HepG2 (cell line): ENCODE data around the gene RIPK1. TPM values are rescaled to one million over a fixed set of nuclear protein-coding genes. Genes with fewer than 3 reads are reported as not detected.

Experiments used
- ETV6 ChIP-seq: sonication (generic); formaldehyde crosslinking; conservative IDR thresholded peaks from 2 replicates; pipeline ENCODE4 v1.4.0; 2020; ENCODE audit warnings: missing genetic modification reagents
- HMG20A ChIP-seq: IDR thresholded peaks from 2 replicates; pipeline ENCODE4 v1.6.1; 2016; ENCODE audit warnings: borderline replicate concordance
- IRX3 ChIP-seq: sonication (generic); formaldehyde crosslinking; IDR thresholded peaks from 2 replicates; pipeline ENCODE4 v1.8.1; 2023; ENCODE audit warnings: mild to moderate bottlenecking, low read depth, missing genetic modification reagents, borderline replicate concordance
- KLF11 ChIP-seq: IDR thresholded peaks from 2 replicates; pipeline ENCODE4 v1.6.1; 2016; ENCODE audit warnings: missing compliant biosample characterization
- KLF9 ChIP-seq: IDR thresholded peaks from 2 replicates; pipeline ENCODE4 v1.6.1; 2016; ENCODE audit warnings: low read depth
- MIER3 ChIP-seq: IDR thresholded peaks from 2 replicates; pipeline ENCODE4 v1.6.1; 2016; ENCODE audit warnings: missing compliant biosample characterization, borderline replicate concordance
- U2AF1 ChIP-seq: fragments of 200-400 bp; formaldehyde crosslinking; optimal IDR thresholded peaks from 2 replicates; pipeline ENCODE3; 2017; ENCODE audit warnings: mild to moderate bottlenecking, low read depth, low read length
- U2AF2 ChIP-seq: fragments of 200-400 bp; formaldehyde crosslinking; IDR thresholded peaks from 2 replicates; pipeline ENCODE4 v1.6.1; 2017; ENCODE audit warnings: low read depth, mild to moderate bottlenecking, low read length
- YEATS4 ChIP-seq: sonication (generic); formaldehyde crosslinking; IDR thresholded peaks from 2 replicates; pipeline ENCODE4 v1.4.0; 2020; ENCODE audit warnings: missing genetic modification reagents, borderline replicate concordance
- ZNF138 ChIP-seq: sonication (generic); formaldehyde crosslinking; IDR thresholded peaks from 2 replicates; pipeline ENCODE4 v1.5.0; 2020; ENCODE audit warnings: mild to moderate bottlenecking, low read depth, missing genetic modification reagents
- ZNF230 ChIP-seq: sonication (generic); formaldehyde crosslinking; IDR thresholded peaks from 2 replicates; pipeline ENCODE4 v1.4.0; 2020; ENCODE audit warnings: mild to moderate bottlenecking, missing genetic modification reagents
- ZNF550 ChIP-seq: sonication (generic); formaldehyde crosslinking; IDR thresholded peaks from 2 replicates; pipeline ENCODE4 v1.4.0; 2020; ENCODE audit warnings: mild to moderate bottlenecking, missing genetic modification reagents, borderline replicate concordance
- ZNF552 ChIP-seq: sonication (generic); formaldehyde crosslinking; IDR thresholded peaks from 2 replicates; pipeline ENCODE4 v1.9.0; 2022; ENCODE audit warnings: missing genetic modification reagents, mild to moderate bottlenecking, borderline replicate concordance
- ZNF761 ChIP-seq: sonication (generic); formaldehyde crosslinking; conservative IDR thresholded peaks from 2 replicates; pipeline ENCODE4 v1.4.0; 2020; ENCODE audit warnings: mild to moderate bottlenecking, missing genetic modification reagents
- ZNF766 ChIP-seq: sonication (generic); formaldehyde crosslinking; IDR thresholded peaks from 2 replicates; pipeline ENCODE4 v1.5.0; 2020; ENCODE audit warnings: missing genetic modification reagents, borderline replicate concordance
- ZNF777 ChIP-seq: sonication (generic); formaldehyde crosslinking; IDR thresholded peaks from 2 replicates; pipeline ENCODE4 v1.4.0; 2020; ENCODE audit warnings: missing genetic modification reagents
- polyA plus RNA-seq, 8 experiments: library from polyadenylated mRNA; depleted of rRNA in 3 of 8; stranded (reverse) in 7 of 8; unstranded in 1 of 8; fragments of >200 nt; fragmentation: Illumina TruSeq in 4 of 8; extraction: Trizol in 4 of 8; gene quantifications; 2 replicates each; pipeline versions ENCODE4 v1.2.1 to v1.2.3, GENCODE V29; 2011 to 2016; ENCODE audit warnings: low read depth in 4 of 8, missing spikeins in 1 of 8, mixed read lengths in 1 of 8; ENCODE audit not compliant: insufficient read depth in 1 of 8
- total RNA-seq, 5 experiments: library from RNA; depleted of rRNA; stranded (reverse); fragments of >200 nt; fragmentation: Illumina TruSeq; extraction: Trizol; gene quantifications; 2 replicates each; pipeline ENCODE4 v1.2.3, GENCODE V29; 2016; ENCODE audit warnings: low read depth in 1 of 5
- TF ChIP-seq, protein P1 (sequence below): sonication (generic); formaldehyde crosslinking; IDR thresholded peaks from 2 replicates; pipeline ENCODE4 v1.4.0; 2020; ENCODE audit warnings: missing genetic modification reagents, borderline replicate concordance
- TF ChIP-seq, protein P2 (sequence below): sonication (generic); formaldehyde crosslinking; conservative IDR thresholded peaks from 2 replicates; pipeline ENCODE4 v1.8.0; 2022; ENCODE audit warnings: mild to moderate bottlenecking, moderate library complexity, missing genetic modification reagents
- TF ChIP-seq, protein P3 (sequence below): sonication (generic); formaldehyde crosslinking; IDR thresholded peaks from 2 replicates; pipeline ENCODE4 v1.5.0; 2020; ENCODE audit warnings: missing genetic modification reagents
- TF ChIP-seq, protein P4 (sequence below), 2 experiments: sonication (generic) in 1 of 2; formaldehyde crosslinking in 1 of 2; IDR thresholded peaks; 2 replicates each; pipeline versions ENCODE4 v1.4.0 to v1.6.1; 2018 to 2020; ENCODE audit warnings: missing genetic modification reagents in 2 of 2, borderline replicate concordance in 1 of 2, low read depth in 1 of 2, mild to moderate bottlenecking in 1 of 2, missing biosample characterization in 1 of 2

Gene RIPK1
- total and polyA plus RNA-seq, 2 of the 13 experiments (the other 11 are each of a cell fraction or from before 2014, with no cell fraction given) = 9.0 to 10.3 TPM

DNA sequence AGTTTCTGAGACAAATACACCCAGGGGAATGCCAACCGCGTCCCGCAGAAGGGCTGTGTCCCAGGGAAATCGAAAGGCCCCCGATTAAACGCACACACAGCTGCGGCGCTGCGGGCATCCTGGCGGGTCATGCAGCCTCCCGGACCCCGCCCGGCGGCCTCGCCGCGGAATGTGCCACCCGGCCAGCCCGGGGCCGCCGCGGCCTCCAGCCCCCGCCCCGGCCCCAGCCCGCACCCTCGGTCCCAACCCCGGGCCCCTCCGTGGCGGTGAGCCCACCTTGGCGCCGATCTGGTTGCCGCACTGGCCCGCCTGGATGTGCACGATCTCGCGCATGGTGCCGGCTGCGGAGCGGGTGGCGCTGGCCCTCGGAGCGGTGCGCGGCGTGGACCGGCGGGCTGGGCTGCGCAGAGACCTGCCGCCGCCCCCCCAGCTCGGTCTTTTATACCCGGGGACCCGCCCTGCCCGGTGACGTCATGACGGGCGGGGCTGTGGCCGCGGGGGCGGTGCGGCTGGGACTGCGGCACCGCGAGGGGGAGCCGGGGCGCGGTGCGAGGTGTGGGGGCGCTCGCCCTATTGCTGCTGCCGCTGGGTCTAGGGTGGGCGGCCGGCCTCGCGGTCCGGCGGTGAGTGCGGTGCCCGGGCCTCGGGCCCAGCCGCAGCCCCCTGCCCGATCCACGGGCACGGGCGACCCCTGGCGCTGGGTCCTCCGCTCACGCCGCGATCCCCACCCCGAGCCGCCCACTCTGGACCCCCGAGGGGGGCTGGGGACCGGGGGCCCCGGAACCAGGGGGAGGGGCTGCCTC lies 89.0 kb downstream of the RIPK1 start, which contains the start of gene TUBB2A (continued):
- TF ChIP-seq, protein P1, sequence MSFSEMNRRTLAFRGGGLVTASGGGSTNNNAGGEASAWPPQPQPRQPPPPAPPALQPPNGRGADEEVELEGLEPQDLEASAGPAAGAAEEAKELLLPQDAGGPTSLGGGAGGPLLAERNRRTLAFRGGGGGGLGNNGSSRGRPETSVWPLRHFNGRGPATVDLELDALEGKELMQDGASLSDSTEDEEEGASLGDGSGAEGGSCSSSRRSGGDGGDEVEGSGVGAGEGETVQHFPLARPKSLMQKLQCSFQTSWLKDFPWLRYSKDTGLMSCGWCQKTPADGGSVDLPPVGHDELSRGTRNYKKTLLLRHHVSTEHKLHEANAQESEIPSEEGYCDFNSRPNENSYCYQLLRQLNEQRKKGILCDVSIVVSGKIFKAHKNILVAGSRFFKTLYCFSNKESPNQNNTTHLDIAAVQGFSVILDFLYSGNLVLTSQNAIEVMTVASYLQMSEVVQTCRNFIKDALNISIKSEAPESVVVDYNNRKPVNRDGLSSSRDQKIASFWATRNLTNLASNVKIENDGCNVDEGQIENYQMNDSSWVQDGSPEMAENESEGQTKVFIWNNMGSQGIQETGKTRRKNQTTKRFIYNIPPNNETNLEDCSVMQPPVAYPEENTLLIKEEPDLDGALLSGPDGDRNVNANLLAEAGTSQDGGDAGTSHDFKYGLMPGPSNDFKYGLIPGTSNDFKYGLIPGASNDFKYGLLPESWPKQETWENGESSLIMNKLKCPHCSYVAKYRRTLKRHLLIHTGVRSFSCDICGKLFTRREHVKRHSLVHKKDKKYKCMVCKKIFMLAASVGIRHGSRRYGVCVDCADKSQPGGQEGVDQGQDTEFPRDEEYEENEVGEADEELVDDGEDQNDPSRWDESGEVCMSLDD = 0 out of 2 replicates have a peak, but pooled peaks have one; percentile 65
- TF ChIP-seq ZNF138 (CRISPR knock-in tag) (0 out of 2 replicates have a peak, but pooled peaks have one; percentile 57), ETV6 (CRISPR knock-in tag) (peak; percentile 74; the same call in 1 of the 2 replicates), YEATS4 (CRISPR knock-in tag) (peak; percentile 98), MIER3 (no peak; the same call in 1 of the 2 replicates), KLF9 (CRISPR knock-in tag) (no peak), ZNF761 (CRISPR knock-in tag) (peak; percentile 91), ZNF550 (CRISPR knock-in tag) (no peak), ZNF777 (CRISPR knock-in tag) (peak; percentile 81), U2AF2 (no peak), U2AF1 (peak; percentile 34), HMG20A (CRISPR knock-in tag) (no peak; the same call in 1 of the 2 replicates), KLF11 (CRISPR knock-in tag) (no peak), ZNF766 (CRISPR knock-in tag) (peak; percentile 87; the same call in 1 of the 2 replicates), ZNF230 (CRISPR knock-in tag) (peak; percentile 56; the same call in 1 of the 2 replicates), ZNF552 (no peak), IRX3 (CRISPR knock-in tag) (no peak)
- TF ChIP-seq, protein P2, sequence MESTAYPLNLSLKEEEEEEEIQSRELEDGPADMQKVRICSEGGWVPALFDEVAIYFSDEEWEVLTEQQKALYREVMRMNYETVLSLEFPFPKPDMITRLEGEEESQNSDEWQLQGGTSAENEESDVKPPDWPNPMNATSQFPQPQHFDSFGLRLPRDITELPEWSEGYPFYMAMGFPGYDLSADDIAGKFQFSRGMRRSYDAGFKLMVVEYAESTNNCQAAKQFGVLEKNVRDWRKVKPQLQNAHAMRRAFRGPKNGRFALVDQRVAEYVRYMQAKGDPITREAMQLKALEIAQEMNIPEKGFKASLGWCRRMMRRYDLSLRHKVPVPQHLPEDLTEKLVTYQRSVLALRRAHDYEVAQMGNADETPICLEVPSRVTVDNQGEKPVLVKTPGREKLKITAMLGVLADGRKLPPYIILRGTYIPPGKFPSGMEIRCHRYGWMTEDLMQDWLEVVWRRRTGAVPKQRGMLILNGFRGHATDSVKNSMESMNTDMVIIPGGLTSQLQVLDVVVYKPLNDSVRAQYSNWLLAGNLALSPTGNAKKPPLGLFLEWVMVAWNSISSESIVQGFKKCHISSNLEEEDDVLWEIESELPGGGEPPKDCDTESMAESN (CRISPR knock-in tag) = peak; percentile 94
- TF ChIP-seq, protein P3, sequence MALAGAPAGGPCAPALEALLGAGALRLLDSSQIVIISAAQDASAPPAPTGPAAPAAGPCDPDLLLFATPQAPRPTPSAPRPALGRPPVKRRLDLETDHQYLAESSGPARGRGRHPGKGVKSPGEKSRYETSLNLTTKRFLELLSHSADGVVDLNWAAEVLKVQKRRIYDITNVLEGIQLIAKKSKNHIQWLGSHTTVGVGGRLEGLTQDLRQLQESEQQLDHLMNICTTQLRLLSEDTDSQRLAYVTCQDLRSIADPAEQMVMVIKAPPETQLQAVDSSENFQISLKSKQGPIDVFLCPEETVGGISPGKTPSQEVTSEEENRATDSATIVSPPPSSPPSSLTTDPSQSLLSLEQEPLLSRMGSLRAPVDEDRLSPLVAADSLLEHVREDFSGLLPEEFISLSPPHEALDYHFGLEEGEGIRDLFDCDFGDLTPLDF (CRISPR knock-in tag) = no peak
- TF ChIP-seq, protein P4, sequence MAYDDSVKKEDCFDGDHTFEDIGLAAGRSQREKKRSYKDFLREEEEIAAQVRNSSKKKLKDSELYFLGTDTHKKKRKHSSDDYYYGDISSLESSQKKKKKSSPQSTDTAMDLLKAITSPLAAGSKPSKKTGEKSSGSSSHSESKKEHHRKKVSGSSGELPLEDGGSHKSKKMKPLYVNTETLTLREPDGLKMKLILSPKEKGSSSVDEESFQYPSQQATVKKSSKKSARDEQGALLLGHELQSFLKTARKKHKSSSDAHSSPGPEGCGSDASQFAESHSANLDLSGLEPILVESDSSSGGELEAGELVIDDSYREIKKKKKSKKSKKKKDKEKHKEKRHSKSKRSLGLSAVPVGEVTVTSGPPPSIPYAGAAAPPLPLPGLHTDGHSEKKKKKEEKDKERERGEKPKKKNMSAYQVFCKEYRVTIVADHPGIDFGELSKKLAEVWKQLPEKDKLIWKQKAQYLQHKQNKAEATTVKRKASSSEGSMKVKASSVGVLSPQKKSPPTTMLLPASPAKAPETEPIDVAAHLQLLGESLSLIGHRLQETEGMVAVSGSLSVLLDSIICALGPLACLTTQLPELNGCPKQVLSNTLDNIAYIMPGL (CRISPR knock-in tag; IDR thresholded peaks at IDR 0.05; ENCODE audit: borderline replicate concordance in 1 of 2, low read depth in 1 of 2) = peak; percentile 77 to 80; a peak in 3 of 4 replicates
